HG03558 (cell line): Measurements from ENCODE around the gene PCK2.
"Not testable (repeated sequence)": the region's sequence is repeated elsewhere in the genome, so short reads cannot be mapped to it uniquely, and the experiment has no call there.

Source experiments
- ATAC-seq: cut with Tn5 transposase; IDR thresholded peaks from one replicate; pipeline ENCODE4 v1.9.1; 2021; ENCODE audit warnings: moderate number of reproducible peaks; ENCODE audit not compliant: unreplicated experiment; ENCODE audit errors: extremely low read depth

The PCK2 gene

GRCh38 chr14:24093901-24094840, at the start of gene PCK2:
PCK2 (plus strand) TSS chr14:24094311; CDS start chr14:24094406, 95 bp downstream.
- ATAC-seq: no peak

DNA sequence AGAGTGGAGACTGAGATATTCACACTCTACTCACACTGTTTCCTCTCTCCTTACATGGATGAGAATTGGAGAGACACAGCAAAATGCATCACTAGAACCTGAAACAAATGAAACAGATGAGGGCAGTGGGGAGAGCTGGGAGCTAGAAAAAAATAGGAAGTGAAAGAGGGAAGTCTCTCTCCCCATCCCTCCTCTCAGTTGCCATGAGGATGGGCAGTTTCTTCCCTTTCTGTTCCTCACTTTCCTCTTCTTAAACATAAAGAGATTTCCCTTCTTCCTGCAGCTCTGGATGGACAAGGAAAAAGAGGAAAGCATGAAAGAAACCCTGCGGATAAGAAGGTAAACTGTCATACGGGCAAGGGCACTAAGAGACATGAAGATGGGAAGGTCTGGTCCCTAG, 45.1 kb upstream of the PCK2 start:
- ATAC-seq: not testable (repeated sequence)

DNA sequence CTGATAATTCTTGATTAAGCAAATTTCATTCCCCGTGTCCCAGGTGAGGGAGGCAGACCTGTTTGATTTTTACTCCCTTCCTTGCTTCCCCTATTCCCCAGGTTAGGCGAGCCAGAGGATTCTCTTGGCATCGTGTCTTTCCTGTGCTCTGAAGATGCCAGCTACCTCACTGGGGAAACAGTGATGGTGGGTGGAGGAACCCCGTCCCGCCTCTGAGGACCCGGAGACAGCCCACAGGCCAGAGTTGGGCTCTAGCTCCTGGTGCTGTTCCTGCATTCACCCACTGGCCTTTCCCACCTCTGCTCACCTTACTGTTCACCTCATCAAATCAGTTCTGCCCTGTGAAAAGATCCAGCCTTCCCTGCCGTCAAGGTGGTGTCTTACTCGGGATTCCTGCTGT, 43.4 kb upstream of the PCK2 start:
- ATAC-seq: not testable (repeated sequence)

DNA sequence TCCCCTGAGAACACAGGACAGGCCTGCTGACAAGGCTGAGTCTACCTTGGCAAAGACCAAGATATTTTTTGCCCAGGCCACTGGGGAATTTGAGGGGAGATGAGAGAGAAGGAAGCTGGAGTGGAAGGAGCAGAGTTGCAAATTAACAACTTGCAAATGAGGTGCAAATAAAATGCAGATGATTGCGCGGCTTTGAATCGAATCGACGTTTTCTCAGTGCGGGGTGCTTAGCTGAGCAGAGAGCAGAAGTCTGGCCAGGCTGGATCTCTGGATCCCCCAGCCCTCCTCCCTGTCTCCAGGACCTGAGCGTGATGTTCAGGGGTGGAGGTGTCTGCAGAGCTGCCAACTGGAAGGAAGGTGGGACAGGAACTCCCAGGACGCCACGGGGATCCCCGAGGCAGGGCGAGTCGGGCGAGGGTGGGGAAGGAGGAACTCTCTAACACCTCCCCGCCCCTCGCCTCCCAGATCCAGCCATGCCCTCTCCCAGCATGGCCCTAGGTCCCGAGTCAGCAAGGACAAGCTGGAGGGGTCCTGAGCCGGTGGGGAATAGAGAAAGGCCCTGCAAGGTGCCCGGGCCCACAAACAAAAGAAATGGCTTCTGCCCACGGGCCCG, 42.8 kb upstream of the PCK2 start:
- no peak for ATAC-seq

DNA sequence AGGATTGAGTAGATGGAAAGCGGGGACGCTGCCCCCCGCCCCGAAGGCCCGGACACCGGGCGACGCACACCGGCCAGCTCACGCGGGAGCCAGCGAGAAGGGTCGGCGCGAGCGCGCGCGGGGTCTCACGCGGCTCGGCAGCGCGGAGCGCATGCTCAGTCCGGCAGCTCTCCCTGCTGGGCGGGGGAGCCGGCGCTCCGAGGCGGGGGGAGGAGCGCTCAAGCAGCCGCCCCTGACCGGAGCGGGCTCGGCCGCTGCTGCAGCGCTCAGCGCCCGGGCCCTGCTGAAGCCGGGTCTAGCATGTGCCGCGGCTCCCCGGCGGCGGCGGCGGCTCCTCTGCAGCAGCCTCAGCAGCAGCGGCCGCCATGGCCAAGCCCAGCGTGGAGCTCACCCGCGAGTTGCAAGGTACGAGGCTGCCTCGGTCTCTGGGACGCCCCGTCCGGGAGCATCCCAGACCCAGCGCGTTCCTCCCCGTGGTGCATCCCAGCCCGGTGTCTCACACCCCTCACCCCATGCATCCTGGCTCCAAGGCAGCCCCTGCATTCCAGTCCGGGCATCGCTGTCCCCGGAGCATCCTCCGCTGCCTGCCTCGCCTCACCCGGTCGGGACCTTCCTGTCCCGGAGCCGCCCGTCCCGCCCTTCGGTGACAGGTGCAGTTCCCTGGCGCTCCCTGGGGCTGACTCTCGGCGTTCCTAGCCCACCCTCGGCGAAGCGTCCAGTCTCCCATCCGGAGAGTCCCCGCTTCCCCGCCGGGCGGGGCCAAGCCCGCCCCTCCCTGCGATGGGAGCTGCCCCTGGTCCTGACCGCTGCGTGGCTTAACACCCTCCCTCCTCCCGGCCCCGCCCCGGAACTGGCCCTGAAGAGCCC, 42.1 kb upstream of the PCK2 start, which contains the start of gene CARMIL3:
Gene CARMIL3 (plus strand): TSS at position 221 of the 867 bp plus-strand sequence. CDS start 145 bp downstream, at position 366.
- ATAC-seq: no peak

- ATAC-seq: no peak
Measured at GRCh38 chr14:24052656-24053547, 41.2 kb upstream of the PCK2 start.

GRCh38 chr14:24053548-24054323, 40.4 kb upstream of the PCK2 start:
- no peak for ATAC-seq

DNA sequence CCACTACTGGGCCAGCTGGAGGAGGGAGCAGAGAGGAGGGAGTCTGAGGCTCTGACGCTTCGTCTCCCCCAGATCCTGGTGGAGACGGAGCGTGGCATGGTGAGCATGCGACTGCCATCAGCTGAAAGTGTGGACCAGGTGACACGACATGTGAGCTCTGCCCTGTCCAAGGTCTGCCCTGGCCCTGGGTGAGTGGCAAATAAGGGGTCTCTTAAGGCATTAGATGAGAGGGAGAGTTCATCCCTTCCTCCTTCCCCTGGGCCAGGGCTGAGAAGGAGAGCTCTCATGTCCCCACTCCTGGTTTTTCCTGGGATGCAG, 39.8 kb upstream of the PCK2 start:
- no peak for ATAC-seq

DNA sequence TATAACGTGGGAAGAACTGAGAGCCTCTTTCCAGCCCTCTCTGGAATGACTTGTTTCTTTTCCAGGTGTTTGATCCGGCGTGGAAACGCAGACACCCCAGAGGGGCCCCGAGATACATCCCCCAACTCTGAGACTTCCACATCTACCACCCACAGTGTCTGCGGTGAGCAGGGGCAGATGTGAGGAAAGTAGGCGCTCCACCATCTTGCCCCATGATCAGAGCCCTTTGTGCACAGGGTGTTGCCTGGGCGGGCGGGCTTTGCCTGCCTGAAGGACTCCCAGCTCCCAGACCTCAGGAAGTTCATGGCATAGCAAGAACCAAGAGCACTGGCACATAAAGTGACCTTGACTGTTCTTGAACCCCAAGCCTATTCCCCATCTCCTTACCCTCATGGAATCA, 39.5 kb upstream of the PCK2 start:
- ATAC-seq: no peak

DNA sequence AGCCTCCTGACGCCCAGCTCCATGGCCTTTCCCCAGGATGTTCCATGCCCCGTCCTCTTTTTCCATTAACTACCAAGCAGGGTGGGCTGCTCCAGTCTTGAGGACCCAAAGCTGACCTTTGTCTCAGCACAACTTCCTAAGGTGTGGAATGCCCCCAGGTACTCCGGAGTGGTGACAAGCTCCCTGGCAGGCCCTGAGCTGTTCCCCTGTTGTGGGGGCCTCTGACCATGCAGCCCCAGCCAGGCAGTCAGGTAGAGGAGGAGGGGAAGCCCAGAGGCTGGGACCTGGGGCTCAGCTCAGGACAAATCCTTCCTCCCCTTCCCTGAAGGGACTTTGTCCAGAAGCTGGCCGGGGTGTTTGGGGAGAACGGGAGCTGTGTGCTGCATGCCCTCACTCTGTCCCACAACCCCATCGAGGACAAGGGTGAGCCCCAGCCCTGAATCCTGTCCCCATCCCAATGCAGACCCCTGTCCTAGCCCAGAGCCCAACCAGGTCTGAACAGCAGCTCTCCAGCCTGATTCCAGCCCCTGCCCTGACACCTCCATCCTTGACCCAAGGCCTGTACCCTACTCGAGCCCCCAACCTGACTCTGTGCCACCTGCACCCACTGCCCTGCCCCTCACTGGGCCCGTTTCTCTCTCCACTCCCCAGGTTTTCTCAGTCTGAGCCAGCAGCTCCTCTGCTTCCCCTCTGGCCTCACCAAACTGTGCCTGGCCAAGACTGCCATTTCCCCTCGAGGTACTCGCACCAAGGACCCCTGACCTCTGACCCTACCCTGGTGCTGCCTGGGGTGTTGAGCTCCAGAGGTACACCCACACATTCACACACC, 37.9 kb upstream of the PCK2 start:
- no peak for ATAC-seq

DNA sequence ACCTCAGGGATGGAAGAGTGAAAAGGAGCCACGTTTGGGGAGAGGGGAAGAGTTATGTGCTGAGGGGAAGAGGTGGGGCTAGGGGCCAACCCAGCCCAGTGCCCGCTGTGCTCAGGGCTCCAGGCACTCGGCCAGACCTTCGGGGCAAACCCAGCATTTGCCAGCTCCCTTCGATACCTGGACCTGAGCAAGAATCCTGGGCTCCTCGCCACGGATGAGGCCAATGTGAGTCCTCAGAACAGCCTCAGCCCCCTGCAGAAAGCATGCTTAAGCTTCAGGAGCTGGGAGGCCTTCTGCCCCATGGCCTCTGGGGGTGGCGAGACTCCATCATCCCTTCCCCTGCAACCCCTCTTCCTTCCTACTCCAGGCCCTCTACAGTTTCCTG, 37.3 kb upstream of the PCK2 start:
- no peak for ATAC-seq

DNA sequence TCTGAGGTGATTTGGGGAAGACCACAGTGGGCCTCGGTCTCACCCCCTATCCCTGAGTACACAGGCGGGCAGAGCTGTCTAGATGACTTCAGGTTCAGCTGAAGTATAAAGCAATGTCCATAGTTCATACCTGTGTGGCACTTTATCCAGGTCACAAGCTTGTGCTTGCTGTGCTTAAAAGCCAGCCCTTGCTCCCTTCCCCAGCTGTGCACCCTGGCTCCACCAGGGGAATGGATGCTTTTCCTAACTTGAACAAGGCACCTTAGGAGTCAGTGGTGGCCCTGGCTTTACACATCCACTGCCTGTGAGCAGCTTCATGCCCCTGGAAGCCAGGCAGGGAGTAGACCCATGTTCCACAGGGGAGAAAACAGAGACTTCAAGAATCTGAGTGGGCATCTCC, 36.8 kb upstream of the PCK2 start:
- no peak for ATAC-seq

DNA sequence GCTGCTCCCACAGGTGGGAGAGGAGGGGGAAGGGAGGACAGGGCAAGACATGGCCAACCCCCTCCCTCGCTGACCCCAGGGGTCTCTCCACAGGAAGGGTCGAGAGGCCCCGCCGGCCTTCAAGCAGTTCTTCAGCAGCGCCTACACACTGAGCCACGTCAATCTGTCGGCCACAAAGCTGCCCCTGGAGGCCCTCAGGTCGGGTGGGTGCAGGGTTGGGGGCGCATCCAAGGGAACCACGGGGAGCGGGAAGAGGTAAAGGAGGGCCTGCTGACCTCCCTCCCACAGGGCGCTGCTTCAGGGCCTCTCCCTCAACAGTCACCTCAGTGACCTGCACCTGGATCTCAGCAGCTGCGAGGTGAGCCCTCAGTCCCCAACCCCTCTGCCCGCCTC, 36.2 kb upstream of the PCK2 start:
- ATAC-seq: no peak

- ATAC-seq: no peak
Measured at GRCh38 chr14:24058260-24058950, 35.7 kb upstream of the PCK2 start.

DNA sequence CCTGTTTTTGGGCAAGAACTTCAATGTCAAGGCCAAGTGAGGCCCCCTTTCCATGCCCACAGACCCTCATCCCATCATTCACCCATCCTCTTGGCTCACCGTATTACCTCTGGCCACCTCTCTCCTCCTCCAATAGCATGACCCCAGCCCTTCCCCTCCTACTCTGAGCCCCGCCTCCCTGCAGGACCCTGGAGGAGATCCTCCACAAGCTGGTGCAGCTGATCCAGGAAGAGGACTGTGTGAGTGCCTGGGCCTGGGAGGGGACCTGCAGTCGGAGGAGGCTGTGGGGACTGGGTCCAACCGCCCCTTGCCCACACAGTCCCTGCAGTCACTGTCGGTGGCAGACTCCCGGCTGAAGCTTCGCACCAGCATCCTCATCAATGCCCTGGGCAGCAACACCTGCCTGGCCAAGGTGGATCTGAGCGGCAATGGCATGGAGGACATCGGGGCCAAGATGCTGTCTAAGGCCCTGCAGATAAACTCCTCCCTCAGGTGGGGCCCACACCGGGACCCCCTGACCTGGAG, 35.1 kb upstream of the PCK2 start:
- ATAC-seq: no peak

GRCh38 chr14:24059841-24060388, 34.2 kb upstream of the PCK2 start:
- no peak for ATAC-seq

GRCh38 chr14:24060443-24060842, 33.7 kb upstream of the PCK2 start:
- no peak for ATAC-seq
